ENCODE results near the gene RTN4RL2. TPM values are rescaled to one million over a fixed set of nuclear protein-coding genes. Genes with fewer than 3 reads are reported as not detected.

RTN4RL2 gene
- total and polyA plus RNA-seq, 9 of the 15 experiments (the other 6 are each of a cell fraction or from before 2014, with no cell fraction given): 0.06 to 1.9 (median 0.34) TPM; not detected in 4

DNA sequence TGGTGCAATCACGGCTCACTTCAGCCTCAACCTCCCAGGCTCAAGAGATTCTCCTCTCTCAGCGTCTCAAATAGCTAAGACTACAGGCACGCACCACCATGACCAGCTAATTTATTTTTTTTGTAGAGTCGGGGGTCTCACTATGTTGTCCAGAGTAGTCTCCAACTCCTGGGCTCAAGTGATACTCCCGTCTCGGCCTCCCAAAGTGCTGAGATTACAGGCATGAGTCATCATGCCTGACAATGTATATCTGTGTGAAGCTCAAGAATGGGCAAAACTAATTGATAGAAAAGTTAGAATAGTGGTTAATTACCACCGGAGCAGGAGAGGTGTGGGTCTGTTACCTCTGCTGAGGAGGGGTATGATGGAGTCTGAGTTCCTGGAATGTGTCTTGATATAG lies 24.3 kb upstream of the RTN4RL2 start:
- peaks cover 12 to 36% of the 10 kb centered on the region in 2 experiments for H3K4me1 ChIP-seq (replicated peaks in 1 of 2; ENCODE audit: control insufficient read depth in 2 of 2, insufficient read depth in 2 of 2, low read length in 2 of 2)
- no peaks in the 10 kb centered on the region for H3K9me3 ChIP-seq (replicated peaks; ENCODE audit: control insufficient read depth, insufficient read depth, low read depth, low read length)
- H3K79me2 ChIP-seq (ENCODE audit: control insufficient read depth, insufficient read depth, low read length): no peaks in the 10 kb centered on the region
- H3K4me3 ChIP-seq: no peak overlapping the region
- H3K9ac ChIP-seq (ENCODE audit: insufficient read depth in 1 of 2, low read depth in 2 of 2, low read length in 2 of 2): no peak overlapping the region
- no peaks in the 10 kb centered on the region; a peak in 1 of 5 replicates for H3K27me3 ChIP-seq (ENCODE audit: control insufficient read depth in 2 of 2, insufficient read depth in 2 of 2, low read length in 2 of 2)
- H3K27ac ChIP-seq (ENCODE audit: extremely low read depth, low read depth, low read length): no peak overlapping the region
- no peak overlapping the region for H2AFZ ChIP-seq (ENCODE audit: low read depth, low read length)
- no peaks in the 10 kb centered on the region for H3K9me1 ChIP-seq (ENCODE audit: control insufficient read depth, insufficient read depth, low read length)
- H3K4me2 ChIP-seq (ENCODE audit: insufficient read depth, low read length): no peak overlapping the region
- FAIRE-seq: no peak
- no TSS peak for BruUV-seq (replicated peaks)
- no peaks in the 10 kb centered on the region for H4K20me1 ChIP-seq (replicated peaks; ENCODE audit: control insufficient read depth, insufficient read depth, low read length)
- in situ Hi-C loops (cut with MboI): no loop called here
- intact Hi-C loops (cut with micrococcal nuclease): no loop called here
- ATAC-seq: no peak
- no peak for DNase-seq (ENCODE audit: extremely low read depth in 1 of 4, low spot score in 3 of 4)
- POLR2A ChIA-PET: interaction anchor here (1.7 kb wide), 2 partner anchors 8 to 16 kb away, joined by 4 to 7 read pairs; partner anchors contain the start of gene SLC43A3
- H3K36me3 ChIP-seq (ENCODE audit: control insufficient read depth, insufficient read depth, low read length): no peaks in the 10 kb centered on the region
- WGBS (ENCODE audit: insufficient coverage, low coverage, missing lambda C conversion rate): 22% methylated on average over 7 of the region's 7 CpGs
- CTCF ChIA-PET (ENCODE audit: low intra/inter-chr PET ratio): no interaction called here
- no peak for TF ChIP-seq NFIX (CRISPR knock-in tag; IDR thresholded peaks at IDR 0.05; ENCODE audit: low read depth)
- TF ChIP-seq GTF2A2 (tag; IDR thresholded peaks at IDR 0.05): no peak
- no peak for TF ChIP-seq ARID3A (IDR thresholded peaks at IDR 0.05; ENCODE audit: borderline replicate concordance, low read depth, low read length)
- TF ChIP-seq ZNF431 (CRISPR knock-in tag; IDR thresholded peaks at IDR 0.05): no peak
- no peak for TF ChIP-seq FOXA3 (CRISPR knock-in tag; conservative IDR thresholded peaks at IDR 0.05 in 1 of 2, IDR thresholded peaks at IDR 0.05 in 1 of 2)
- no peak for TF ChIP-seq CBX5 (IDR thresholded peaks at IDR 0.05; ENCODE audit: borderline replicate concordance, low read depth)
- peak; percentile 85 for TF ChIP-seq ZNF121 (CRISPR knock-in tag; conservative IDR thresholded peaks at IDR 0.05)
- TF ChIP-seq, protein P1, sequence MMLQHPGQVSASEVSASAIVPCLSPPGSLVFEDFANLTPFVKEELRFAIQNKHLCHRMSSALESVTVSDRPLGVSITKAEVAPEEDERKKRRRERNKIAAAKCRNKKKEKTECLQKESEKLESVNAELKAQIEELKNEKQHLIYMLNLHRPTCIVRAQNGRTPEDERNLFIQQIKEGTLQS (IDR thresholded peaks at IDR 0.05): peak; percentile 84
- TF ChIP-seq, protein P1 (CRISPR knock-in tag; conservative IDR thresholded peaks at IDR 0.05): no peak
- TF ChIP-seq TEAD1 (CRISPR knock-in tag; IDR thresholded peaks at IDR 0.05): no peak
- no peak for TF ChIP-seq NR2F6 (CRISPR knock-in tag; IDR thresholded peaks at IDR 0.05)
- TF ChIP-seq FOSL1 (tag; conservative IDR thresholded peaks at IDR 0.05): peak; percentile 59
- TF ChIP-seq ZNF253 (CRISPR knock-in tag; conservative IDR thresholded peaks at IDR 0.05): no peak
- 0 out of 2 replicates have a peak, but pooled peaks have one; percentile 12 for TF ChIP-seq DPF2 (IDR thresholded peaks at IDR 0.05)
- no peak for TF ChIP-seq ZNF395 (CRISPR knock-in tag; IDR thresholded peaks at IDR 0.05)
- no peak for TF ChIP-seq TCF7 (IDR thresholded peaks at IDR 0.05; ENCODE audit: borderline replicate concordance)
- no peak for TF ChIP-seq ETS2 (tag; IDR thresholded peaks at IDR 0.05; ENCODE audit: borderline replicate concordance, poor library complexity, severe bottlenecking)
- no peak for TF ChIP-seq HSF4 (CRISPR knock-in tag; IDR thresholded peaks at IDR 0.05; ENCODE audit: borderline replicate concordance)
- TF ChIP-seq RCOR1 (IDR thresholded peaks at IDR 0.05; ENCODE audit: borderline replicate concordance in 1 of 2, low read depth in 2 of 2, low read length in 2 of 2): 0 out of 4 replicates have a peak, but pooled peaks of 1 of the 2 experiments have one; percentile 8
- no peak for TF ChIP-seq DMBX1 (CRISPR knock-in tag; IDR thresholded peaks at IDR 0.05; ENCODE audit: borderline replicate concordance)
